ENCODE results near the gene CREB5.

GRCh38 chr7:28723336-28723735, 311.0 kb downstream of the CREB5 start:
- TF ChIP-seq CTCF (IDR thresholded peaks at IDR 0.05; ENCODE audit: poor library complexity, severe bottlenecking), result no peak
- TF ChIP-seq POLR2AphosphoS5 (IDR thresholded peaks at IDR 0.05), result no peak
- no peak for TF ChIP-seq RAD21 (conservative IDR thresholded peaks at IDR 0.05)
- no peak for TF ChIP-seq EZH2 (IDR thresholded peaks at IDR 0.05; ENCODE audit: borderline replicate concordance, insufficient read depth, low read length, poor library complexity, severe bottlenecking)
- TF ChIP-seq EP300 (conservative IDR thresholded peaks at IDR 0.05; ENCODE audit: poor library complexity, severe bottlenecking), result no peak
